Esophagus squamous epithelium (tissue), 4 donors: ENCODE data around the gene C4orf33.

Experiments
- CTCF ChIP-seq, 6 experiments: fragments of 450-650 bp in 4 of 6; fragments of 200-600 bp in 2 of 6; sonication (generic) in 2 of 6; IDR thresholded peaks; one replicate each; pipeline ENCODE4 v1.5.1; 2016 to 2019; ENCODE audit warnings: antibody characterized with exemption in 6 of 6, mild to moderate bottlenecking in 4 of 6, moderate library complexity in 4 of 6
- POLR2A ChIP-seq, 4 donors: fragments of 450-650 bp; IDR thresholded peaks; one replicate each; pipeline ENCODE4 v1.6.1; 2017; ENCODE audit warnings: antibody characterized with exemption in 4 of 4, mild to moderate bottlenecking in 4 of 4, moderate library complexity in 3 of 4

GRCh38 chr4:129145222-129145730 lies 49.3 kb downstream of the C4orf33 start:
- TF ChIP-seq CTCF (IDR thresholded peaks at IDR 0.05) (no peak), POLR2A (IDR thresholded peaks at IDR 0.05) (no peak)
